ENCODE measurements around the gene EXOSC7.
"Not testable (repeated sequence)": the region's sequence is repeated elsewhere in the genome, so short reads cannot be mapped to it uniquely, and the experiment has no call there.

EXOSC7 gene

GRCh38 chr3:44963571-44964325 is 12.3 kb upstream of the EXOSC7 start:
- DNase-seq: no peak

DNA sequence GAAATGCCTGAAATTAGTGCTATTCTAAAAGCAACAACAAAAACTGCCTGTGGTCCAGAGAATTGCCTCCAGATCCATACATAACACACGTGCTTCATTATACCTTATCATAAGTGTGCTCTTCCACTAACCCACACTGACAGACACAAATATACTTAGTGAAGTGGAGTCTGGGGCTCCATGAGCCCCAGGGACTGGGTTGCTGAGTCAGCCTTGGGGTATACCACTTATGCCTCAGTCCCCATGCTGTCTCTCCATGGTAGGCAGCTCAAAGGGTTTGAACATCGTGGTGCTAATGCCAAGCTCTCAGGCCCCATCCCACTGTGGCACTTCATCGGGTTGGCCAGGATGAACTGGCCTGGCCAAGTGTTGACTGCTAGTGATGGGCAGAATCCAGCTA is 10.9 kb upstream of the EXOSC7 start:
- DNase-seq: no peak

- no peak for DNase-seq
These were observed 9.2 kb upstream of the EXOSC7 start for GRCh38 chr3:44966795-44967278.

DNA sequence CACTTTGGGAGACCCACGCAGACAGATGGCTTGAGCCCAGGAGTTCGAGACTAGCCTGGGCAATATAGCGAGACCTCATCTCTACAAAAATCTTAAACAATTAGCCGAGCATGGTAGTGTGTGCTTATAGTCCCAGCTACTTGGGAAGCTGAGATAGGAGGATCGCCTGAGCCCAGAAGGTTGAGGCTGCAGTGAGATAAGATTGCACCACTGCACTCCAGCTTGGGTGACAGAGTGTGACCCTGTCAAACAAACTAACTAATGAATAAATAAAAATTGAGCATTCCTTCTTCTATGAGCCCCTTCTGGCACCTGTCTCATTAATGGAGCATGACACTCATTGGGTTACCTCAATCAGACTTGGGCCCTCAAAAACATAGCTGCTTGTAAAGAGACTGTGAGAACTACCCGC is 7.6 kb upstream of the EXOSC7 start:
- no peak for DNase-seq

DNA sequence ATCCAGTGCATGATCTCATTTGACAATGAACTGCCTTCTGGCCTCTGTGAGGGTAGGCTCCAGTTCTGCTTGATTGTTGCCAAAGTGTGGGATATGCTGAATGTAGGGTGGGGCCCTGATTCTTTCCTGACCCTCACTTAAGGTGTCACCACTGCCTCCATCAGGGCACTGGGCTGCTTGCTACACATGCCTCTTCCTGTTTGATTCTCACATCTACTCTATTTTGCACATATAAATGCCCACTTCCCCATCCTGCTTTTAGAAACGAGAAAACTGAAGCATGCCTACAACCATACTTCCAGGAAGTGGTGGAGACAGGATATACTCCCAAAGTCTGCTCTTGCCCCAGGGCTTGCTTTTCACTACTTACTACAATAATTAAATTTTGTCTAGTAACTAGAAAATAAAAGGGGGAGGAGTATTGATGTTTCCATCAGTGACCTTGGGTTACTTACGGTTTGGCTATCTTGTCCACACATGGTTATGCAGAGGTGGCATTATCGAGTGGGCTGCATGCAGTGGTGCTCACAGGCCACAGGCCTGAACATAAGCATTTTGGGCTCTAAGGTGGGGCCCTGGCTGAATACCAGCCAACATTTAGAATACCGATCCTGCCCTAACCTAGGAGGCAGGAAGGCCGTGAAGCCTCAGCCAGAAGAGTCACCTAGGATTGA is 6.8 kb upstream of the EXOSC7 start:
- no peak for DNase-seq

DNA sequence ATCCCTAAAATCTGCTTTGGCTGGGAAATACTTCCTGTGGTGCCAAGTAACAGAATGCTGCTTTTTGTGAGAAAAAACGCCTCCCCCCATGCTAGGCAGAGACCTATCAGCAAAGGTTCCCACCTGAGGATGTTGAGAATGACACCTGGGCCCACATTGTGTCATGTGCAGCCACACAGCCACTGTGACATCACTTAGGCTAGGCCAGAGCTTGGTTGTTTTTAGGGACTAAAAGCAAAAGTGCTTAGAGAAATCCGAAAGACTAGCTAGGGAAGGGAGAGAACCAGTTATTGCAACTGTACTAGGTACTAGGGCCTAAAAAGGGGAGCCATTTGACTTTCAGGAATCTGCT is 6.2 kb upstream of the EXOSC7 start:
- no peak for DNase-seq

- DNase-seq: no peak
These were observed 5.0 kb upstream of the EXOSC7 start for GRCh38 chr3:44970926-44971490.

DNA sequence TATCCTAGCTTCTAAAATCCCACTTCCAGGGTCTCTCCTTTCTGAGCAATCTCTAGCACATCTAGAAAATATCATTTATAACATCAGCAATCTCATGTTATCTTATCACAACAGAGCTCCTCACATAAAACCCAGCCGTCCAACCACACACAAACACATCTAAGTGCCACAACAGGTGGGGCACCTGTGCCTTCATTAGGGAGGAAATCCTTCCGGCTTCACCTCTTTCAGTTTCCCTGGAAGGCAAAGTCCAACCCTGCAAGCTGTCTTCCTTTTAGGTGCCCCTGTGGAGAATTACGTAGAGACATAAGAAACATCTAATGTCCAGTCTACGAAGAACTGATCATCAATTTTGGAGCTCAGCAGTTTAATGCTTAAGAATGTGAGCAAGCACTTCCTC is 1.6 kb upstream of the EXOSC7 start:
- DNase-seq: no peak

- peak; percentile 28 for DNase-seq
These were observed 5.2 kb downstream of the EXOSC7 start for GRCh38 chr3:44981220-44981619.

DNA sequence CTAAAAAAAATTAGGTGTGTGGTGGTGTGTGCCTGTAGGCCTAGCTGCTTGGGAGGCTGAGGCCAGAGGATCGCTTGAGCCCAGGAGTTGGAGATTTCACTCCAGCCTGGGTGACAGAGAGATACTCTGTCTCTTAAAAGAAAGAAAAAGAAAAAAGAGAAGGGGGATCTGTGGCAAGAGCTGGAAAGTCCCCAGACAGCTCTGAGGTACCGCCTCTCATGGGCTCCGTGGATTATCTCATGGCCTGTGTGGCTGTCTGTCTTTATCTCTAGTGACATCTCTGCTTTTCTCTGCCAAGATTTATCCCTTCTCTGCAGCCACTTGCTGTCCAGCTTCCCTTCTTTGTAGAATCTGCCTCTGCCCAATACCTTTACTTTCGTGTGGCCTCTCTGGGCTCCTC is 5.7 kb downstream of the EXOSC7 start:
- DNase-seq: no peak

GRCh38 chr3:44982817-44983216 is 6.8 kb downstream of the EXOSC7 start:
- no peak for DNase-seq

- no peak for DNase-seq
These were observed 7.5 kb downstream of the EXOSC7 start for GRCh38 chr3:44983484-44983941.

GRCh38 chr3:44984335-44984734 is 8.3 kb downstream of the EXOSC7 start:
- DNase-seq: no peak

DNA sequence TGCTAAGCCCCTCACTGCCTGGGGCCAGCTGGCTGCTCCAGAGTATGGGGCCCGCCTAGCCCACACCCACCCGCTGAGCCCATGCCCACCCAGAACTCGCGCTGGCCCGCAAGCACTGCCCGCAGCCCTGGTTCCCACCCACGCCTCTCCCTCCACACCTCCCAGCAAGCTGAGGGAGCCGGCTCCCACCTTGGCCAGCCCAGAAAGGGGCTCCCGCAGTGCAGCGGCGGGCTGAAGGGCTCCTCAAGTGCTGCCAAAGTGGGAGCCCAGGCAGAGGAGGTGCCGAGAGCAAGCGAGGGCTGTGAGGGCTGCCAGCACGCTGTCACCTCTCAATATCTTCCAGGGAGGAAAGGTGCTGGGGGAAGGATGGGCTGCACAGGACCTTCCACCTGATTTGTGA is 10.3 kb downstream of the EXOSC7 start:
- DNase-seq: not testable (repeated sequence)

- no peak for DNase-seq
These were observed 11.3 kb downstream of the EXOSC7 start for GRCh38 chr3:44987332-44987731.

DNA sequence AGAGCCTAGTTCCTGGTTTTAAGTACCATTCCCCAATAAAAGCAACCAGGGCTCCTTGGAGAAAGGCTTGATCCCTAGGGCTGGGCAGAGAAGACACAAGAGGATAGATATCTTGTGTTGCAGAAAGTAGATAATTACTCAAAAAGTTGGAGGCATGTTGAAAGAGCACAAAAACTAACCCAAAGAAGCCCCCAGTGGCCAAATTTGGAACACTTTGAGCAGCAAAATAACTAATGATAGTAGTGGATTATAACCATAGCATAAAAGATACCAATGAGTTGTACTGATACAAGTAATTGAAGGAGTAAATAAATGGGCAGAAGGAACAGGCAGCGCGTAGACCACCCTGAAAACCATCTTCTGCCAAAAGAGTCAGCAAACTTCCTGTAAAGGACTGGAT is 12.0 kb downstream of the EXOSC7 start:
- DNase-seq: no peak

DNA sequence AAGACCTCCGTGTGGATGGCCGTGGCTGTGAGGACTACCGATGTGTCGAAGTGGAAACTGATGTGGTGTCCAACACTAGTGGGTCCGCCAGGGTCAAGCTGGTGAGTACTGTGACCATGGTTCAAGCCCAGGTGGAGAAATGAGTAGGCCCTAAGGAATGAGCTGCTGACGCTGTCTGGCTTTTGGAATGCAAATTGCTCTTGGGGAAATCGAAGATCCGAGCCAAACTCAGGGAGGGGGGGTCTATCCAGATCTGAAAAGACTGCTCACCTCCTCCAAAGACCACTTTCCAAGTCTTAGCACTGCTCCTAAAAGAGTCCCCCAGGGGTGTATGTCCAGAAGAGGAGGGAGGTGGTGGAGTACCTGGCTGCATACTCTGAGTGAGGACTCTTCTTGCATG is 13.1 kb downstream of the EXOSC7 start:
- DNase-seq: no peak

GRCh38 chr3:44989636-44990373 is 13.8 kb downstream of the EXOSC7 start:
- DNase-seq: no peak

DNA sequence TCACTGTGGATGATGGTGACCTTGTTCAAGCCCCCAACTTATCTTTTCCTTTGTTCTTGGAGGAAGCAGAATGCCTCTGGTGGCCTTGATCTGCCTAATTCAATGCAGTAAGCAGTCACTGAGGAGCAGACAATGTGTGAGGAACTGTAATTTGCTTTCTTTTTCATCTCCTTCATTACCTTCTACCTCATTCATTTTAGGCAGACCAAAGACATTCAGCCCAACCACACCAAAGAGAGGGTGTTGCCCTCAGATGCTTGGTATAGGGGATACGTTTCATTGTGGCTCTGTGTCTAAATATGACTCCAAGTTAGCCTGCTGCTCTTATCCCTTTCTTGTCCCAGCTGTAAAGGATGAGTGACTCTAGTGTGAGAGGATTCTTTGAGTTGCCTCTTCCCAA is 15.3 kb downstream of the EXOSC7 start:
- no peak for DNase-seq

- DNase-seq: peak; percentile 23
These were observed 16.8 kb downstream of the EXOSC7 start for GRCh38 chr3:44992555-44993470.

DNA sequence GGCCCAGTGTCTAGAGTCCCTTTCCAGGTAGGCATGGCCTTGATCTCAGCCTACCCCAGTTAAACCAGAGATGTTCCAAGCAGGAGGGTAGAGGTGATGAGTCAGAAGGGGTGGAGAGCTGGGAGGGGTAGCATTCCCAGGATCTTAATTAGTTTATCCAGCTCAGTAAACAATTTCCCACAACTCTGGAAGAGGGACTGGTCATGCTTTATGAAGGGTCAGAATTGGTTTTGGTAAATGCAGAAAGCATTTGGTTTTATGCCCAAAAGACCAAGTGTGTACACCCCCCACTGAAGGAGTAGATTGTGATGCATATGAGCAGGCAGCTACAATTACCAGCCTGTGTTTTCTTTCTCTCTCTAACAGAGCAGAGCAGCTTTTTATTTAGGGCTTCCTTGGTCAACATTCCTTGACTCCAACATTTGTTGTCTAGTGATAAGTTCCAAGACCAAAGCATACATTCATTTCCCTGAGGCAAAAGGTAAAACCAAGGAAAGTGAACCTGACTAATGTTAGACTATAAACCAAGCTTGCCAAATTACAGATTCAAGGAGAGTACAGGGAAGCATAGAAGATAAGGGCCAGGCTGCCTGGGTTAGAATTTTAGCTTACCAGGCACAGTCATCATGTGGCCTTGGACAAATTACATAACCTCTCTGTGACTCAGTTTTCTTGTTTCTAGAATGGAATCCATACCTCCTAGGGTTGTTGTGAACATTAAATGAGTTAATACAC is 17.6 kb downstream of the EXOSC7 start:
- DNase-seq: peak; percentile 71
